Esophagus muscularis mucosa (tissue), 4 donors: ENCODE data around the gene TVP23C.

Source experiments
- EP300 ChIP-seq: sonication (generic); formaldehyde crosslinking; IDR thresholded peaks from one replicate; pipeline ENCODE4 v1.6.1; 2017; ENCODE audit warnings: antibody characterized with exemption
- POLR2A ChIP-seq: fragments of 450-650 bp; IDR thresholded peaks from one replicate; pipeline ENCODE4 v1.6.1; 2017; ENCODE audit warnings: antibody characterized with exemption, moderate library complexity, mild to moderate bottlenecking, low read depth
- POLR2AphosphoS5 ChIP-seq, 2 donors: sonication (generic); formaldehyde crosslinking; IDR thresholded peaks; one replicate each; pipeline ENCODE4 v1.6.1; 2017; ENCODE audit warnings: antibody characterized with exemption in 2 of 2
- TF ChIP-seq, protein P1 (sequence below), 3 experiments: fragments of 200-600 bp in 2 of 3; fragments of 450-650 bp in 1 of 3; sonication (generic) in 2 of 3; IDR thresholded peaks; one replicate each; pipeline ENCODE4 v1.5.1; 2017 to 2019; ENCODE audit warnings: antibody characterized with exemption in 3 of 3, mild to moderate bottlenecking in 2 of 3, moderate library complexity in 1 of 3

DNA sequence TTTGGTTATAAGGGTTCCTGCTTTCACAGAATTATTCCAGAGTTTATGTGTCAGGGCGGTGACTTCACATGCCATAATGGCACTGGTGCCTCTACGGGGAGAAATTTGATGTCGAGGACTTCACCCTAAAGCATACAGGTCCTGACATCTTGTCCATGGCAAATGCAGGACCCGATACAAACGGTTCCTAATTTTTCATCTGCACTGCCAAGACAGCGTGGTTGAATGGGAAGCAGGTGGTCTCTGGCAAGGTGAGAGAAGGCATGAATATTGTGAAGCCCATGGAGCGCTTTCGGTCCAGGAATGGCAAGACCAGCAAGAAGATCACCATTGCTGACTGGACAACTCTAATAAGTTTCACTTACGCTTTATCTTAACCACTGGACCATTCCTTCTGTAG lies 56.3 kb downstream of the TVP23C start:
- TF ChIP-seq, protein P1, sequence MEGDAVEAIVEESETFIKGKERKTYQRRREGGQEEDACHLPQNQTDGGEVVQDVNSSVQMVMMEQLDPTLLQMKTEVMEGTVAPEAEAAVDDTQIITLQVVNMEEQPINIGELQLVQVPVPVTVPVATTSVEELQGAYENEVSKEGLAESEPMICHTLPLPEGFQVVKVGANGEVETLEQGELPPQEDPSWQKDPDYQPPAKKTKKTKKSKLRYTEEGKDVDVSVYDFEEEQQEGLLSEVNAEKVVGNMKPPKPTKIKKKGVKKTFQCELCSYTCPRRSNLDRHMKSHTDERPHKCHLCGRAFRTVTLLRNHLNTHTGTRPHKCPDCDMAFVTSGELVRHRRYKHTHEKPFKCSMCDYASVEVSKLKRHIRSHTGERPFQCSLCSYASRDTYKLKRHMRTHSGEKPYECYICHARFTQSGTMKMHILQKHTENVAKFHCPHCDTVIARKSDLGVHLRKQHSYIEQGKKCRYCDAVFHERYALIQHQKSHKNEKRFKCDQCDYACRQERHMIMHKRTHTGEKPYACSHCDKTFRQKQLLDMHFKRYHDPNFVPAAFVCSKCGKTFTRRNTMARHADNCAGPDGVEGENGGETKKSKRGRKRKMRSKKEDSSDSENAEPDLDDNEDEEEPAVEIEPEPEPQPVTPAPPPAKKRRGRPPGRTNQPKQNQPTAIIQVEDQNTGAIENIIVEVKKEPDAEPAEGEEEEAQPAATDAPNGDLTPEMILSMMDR (IDR thresholded peaks at IDR 0.05) = no peak
- TF ChIP-seq POLR2A (no peak), EP300 (no peak), POLR2AphosphoS5 (IDR thresholded peaks at IDR 0.05) (no peak)
